ENCODE data around the gene CCDC134.
"Not testable (repeated sequence)": the region's sequence is repeated elsewhere in the genome, so short reads cannot be mapped to it uniquely, and the experiment has no call there.

Gene CCDC134

DNA sequence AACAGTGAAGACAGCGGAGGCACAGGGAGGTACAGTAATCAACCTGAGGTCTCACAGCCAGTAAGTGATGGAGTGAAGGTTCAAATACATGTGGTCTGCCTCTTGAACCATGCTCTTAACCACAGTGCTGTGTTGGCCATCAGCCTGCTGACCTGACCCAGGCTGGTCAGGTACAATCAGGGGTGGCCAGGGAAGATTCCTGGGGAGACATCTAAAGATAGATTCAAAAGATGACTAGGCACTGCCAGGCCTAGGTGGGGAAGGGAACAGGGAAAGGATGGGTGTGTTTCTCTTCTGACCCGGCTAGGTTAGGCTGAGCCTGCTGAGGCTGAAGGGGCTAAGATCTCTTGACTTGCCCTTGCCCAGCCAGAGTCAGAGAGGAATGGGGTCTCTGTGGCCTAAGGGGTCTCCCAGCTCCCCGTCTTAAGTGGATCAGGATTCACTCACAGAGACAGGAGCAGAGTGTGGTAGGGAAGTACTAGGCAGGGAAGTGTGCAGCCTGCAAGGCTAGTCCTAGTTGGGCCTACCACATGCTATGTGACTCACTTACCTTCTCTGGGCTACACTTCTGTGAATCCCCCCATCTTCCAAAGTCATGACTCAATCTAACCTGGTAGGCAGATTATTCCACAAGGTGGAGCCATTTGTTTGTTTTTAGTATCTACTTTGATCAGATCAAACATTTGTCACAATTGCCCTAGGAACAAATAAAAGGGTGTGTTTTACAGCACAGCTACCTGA lies 22.0 kb downstream of the CCDC134 start:
- in situ Hi-C loops (cut with MboI; ENCODE audit: low sequenced_read_pairs): no loop called here

DNA sequence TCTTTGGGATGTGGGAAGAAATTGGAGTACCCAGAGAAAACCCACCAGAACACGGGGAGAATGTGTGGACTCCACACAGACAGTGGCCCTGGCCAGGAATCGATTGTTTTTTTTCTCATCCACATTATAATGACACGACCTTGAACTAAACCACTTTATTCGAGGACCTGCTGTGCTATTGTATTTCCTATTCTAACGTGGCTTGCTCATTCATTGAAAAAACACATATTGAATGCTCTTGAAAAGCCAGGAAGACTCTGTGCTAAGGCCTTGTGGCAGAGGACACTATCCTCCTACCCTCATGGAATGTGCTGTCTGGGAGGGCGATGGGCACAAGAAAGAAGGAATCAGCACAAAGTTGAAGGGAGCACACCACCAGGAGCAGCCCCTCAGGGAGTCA lies 23.3 kb downstream of the CCDC134 start:
- in situ Hi-C loops (cut with MboI; ENCODE audit: low sequenced_read_pairs): no loop called here

DNA sequence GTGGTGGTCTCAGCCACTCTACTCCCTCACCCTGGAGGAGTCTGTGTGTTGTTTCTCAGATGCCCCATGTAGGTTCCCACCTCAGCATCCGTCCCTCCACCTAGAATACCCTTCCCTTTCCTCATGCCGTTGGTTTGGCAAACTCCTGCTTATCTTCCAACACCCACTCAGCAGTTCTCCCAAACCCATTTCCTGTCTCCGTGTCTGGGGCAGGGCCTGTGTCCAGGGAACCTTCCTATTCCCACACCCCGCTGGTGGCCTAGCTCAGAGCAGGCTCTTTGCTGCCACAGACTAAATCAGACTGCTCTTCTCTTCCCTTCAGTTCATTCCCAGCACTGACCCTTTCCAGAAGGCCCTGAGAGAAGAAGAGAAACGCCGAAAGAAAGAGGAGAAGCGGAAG lies 24.9 kb downstream of the CCDC134 start:
- in situ Hi-C loops (cut with MboI; ENCODE audit: low sequenced_read_pairs): no loop called here

DNA sequence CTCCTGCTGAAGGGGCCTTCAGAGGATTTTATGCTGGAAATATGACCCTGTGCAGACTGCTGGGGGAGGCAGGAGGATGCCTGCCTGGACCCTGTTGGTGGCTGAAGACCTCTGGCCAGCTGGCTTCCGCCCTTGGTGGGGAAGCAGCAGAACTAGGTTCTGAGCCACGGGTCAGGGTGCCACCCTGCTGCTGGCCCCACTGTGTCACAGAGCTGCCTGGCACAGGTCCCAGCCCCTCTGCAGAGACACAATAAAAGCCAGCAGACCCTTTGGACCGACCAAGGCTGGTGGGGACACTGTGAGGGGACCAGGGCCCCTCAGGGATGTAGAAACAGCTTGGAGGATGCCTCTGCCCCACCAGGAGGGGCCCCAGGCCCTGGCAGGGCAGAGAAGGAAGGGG lies 25.5 kb downstream of the CCDC134 start:
- in situ Hi-C loops (cut with MboI; ENCODE audit: low sequenced_read_pairs): no loop called here

DNA sequence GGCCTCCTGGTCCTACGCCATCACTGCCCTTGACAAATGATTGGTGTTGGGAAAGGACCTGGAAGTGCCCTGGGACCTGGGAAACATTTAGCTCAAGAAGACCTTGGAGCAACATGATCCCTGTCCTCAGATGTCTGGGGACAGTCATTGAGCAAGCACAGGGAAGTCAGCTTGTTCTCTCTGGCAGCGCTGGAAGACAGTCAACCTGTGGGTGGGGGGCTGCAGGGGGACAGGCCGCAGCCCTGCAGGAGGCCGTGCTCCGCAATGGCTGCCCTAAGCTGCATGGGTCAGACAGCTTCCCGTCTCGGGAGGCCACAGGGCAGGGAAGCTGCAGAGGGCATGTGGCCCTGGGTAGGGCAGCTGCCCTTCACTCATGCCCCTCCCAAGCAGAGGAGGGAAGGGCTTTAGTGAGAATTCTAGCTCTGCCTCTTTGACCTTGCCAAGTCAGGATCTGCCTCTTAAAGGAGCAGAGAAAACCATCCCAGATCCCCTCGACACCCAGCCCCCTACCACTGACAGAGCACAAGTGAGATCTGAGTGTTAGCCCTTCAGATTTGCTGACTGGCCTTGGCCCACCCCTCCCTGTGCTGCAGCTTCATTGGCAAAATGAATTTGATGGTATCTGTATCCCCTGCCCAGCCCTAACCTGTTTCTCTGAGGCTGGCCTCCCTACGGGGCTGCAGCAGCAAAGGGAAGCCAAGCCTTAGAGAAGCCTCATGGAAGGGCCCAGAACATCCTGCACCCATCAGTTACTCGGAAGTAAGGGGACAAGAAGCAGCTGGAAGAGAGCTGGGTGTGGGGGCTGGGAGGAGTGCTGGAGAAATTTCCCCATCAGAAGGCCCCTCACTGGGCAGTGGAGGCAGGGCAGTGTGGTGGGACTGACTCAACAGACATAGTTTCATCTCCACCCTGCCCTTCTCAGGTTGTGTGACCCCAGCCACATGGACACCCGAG lies 26.2 kb downstream of the CCDC134 start:
- in situ Hi-C loops (cut with MboI; ENCODE audit: low sequenced_read_pairs): no loop called here

DNA sequence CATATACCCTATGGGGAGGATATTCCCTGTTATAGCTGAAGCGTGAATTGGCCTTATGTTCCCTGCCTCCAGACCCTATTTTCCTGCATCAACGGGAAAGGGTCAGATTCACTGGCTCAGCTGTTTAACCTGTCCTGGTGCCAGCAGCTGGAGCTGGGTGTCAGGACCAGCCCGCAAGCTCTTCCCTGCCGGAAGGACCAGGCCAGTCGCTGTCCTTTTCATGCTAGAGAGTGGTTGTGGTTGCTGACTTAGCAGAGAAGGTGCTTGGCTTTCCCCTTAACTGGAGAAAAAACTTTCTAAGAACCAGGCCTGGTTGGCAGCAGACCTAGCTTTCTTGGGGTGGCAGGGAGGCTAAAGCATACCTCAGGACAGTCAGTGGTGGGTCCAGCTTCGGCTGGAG lies 27.2 kb downstream of the CCDC134 start:
- in situ Hi-C loops (cut with MboI; ENCODE audit: low sequenced_read_pairs): no loop called here

DNA sequence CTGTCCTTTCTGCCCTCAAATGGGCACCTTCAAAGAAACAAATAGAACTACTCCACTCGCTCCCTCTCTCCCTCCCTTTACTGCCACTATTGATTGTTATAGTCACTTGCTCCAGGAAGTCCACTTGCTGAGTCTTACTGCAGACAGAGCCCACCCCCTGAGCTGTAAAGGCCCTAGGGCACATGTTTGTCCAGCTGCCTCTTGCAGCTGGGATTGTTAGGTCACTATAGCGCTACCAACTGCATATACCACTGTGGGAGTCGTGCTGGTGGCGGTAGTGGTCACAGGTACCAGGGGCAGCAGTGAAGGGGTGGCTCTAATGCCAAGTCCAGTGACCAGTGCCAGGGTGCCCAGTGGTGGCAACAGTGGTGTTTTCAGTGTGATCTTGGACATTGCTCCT lies 28.0 kb downstream of the CCDC134 start:
- in situ Hi-C loops (cut with MboI; ENCODE audit: low sequenced_read_pairs): no loop called here

DNA sequence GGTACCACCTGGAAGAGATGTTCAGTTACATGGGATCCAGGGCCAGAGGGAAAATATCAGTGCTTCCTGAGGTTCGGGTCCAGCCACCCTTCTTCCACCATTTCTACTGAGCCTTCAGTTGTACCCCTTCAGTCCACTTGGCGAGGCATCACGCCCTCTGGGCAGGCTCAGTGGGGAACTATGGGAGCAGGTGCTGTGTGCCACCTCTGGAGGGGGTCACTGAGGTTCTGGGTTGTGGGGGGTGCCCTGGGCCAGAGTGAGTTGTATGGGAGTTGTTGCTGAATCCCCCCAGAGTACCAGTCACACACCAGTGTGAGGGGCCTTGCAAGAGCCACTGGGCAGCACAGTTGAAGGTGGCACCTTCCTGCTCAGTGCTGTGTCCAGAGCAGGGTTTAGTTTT lies 29.7 kb downstream of the CCDC134 start:
- in situ Hi-C loops (cut with MboI; ENCODE audit: low sequenced_read_pairs): no loop called here

DNA sequence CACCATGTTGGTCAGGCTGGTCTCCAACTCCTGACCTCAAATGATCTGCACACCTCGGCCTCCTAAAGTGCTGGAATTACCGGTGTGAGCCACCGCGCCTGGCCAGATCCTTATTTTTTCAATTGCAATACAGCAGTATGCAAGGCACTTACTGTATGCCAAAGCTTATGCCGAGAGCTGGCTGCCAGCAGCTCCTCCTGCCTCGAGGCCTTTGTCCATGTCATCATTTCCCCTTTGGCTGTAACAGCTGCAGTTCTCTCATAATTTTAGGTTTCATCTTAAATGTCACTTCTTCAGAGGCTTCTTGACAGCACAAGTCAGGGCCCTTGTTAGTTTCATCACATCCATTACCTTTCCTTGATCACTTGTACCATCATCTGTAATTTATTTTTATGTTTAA lies 30.9 kb downstream of the CCDC134 start:
- in situ Hi-C loops (cut with MboI; ENCODE audit: low sequenced_read_pairs): no loop called here

DNA sequence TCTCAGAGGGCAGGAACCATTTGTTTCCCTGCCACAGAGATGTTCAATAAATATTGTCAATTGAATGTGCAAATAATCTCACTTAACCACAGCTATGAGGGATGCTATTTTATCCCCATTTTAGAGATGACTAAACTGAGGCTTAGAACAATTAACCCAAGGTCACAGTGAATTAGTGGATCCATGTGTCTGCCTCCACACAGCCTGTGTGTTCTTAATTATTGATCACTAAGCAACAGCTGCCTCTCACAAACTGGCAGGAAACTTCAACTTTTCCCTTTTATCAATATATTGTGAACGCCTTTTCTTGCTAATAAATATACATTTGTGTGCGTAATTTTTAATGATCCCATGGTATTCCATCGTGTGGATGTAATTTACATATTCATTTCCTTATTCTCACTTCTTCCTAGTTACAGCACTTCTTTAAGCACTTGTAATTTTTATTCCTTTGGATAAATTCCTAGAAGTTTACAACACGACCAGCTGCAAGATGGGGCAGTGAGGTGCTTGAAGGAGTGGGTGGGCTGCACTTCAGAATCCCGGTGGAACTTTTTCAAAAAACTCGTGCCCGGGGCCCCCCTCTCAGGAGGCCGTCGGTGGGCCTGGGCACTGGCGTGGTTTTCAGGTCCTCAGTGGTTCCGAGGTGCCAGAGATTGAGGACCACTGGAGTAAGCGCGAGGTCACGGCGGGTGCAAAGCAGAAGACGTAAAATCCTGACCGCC lies 31.5 kb downstream of the CCDC134 start:
- in situ Hi-C loops (cut with MboI; ENCODE audit: low sequenced_read_pairs): no loop called here

DNA sequence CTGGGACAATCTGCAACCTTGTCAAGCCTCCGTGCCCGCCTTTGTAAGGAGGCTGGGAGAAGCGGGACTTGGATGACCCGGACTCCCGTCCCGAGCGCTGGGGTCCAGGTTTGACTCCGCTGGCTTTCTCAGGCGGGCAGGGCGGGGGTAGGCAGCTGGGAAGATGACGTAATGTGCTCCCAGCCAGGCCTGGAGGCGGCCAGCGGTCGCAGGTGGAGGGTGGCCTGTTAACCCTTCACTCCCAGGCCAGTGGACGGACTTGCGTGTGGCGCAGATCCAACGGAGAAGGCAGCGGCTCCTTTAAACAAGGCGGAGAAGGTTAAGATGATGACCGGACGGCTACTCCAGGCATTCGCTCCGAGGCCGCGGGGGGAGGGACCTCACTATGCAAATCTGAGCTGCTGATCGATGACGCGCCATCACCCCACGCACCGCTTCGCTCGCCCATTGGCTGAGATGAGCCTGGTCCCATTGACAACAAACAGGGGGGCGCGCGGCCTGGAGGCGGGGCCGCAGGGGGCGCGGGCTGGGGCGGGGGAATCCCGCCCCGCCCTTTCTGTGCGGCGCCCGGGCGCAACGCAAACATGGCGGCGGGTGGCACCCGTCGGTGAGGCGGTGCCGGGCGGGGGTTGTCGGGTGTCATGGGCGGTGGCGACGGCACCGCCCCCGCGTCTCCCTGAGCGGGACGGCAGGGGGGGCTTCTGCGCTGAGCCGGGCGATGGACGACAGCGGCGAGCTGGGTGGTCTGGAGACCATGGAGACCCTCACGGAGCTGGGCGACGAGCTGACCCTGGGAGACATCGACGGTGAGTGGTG lies 32.3 kb downstream of the CCDC134 start, which contains the start of gene SREBF2:
TSS of gene SREBF2 (plus strand) at position 553 of the 816 bp plus-strand sequence. CDS start at position 719, 166 bp downstream.
- in situ Hi-C loops (cut with MboI; ENCODE audit: low sequenced_read_pairs): no loop called here

DNA sequence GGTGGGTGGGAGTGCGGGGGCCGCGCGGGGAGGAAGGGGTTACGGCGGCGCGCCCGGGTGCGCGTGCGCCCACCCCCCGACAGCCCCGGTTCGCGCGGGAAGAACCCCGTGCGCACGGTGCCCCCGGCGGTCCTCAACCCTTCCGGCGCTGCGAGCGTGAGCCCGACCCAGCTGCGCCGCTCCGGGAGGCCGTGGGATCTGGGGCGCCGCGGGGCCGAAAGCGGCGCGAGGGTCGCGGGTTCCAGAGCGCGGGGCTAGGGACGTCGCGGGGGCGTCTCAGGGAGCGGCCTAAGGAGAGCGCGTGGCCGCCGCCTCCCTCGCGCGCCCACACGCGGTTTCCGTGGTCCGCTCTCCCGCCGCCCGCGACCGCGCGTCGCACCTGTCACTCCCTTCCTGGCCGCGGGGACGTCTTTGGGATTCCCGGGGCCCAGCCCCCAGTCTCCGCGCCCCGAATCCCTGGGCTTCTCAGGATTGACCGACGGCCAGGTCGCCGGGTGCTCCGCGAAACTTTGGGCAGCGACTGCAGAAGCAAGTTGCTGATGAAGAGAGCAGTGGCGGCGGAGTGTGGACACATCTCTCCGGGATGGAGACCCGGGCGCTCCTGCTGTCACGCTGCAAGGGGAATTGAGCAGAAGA lies 33.0 kb downstream of the CCDC134 start:
- in situ Hi-C loops (cut with MboI; ENCODE audit: low sequenced_read_pairs): no loop called here

DNA sequence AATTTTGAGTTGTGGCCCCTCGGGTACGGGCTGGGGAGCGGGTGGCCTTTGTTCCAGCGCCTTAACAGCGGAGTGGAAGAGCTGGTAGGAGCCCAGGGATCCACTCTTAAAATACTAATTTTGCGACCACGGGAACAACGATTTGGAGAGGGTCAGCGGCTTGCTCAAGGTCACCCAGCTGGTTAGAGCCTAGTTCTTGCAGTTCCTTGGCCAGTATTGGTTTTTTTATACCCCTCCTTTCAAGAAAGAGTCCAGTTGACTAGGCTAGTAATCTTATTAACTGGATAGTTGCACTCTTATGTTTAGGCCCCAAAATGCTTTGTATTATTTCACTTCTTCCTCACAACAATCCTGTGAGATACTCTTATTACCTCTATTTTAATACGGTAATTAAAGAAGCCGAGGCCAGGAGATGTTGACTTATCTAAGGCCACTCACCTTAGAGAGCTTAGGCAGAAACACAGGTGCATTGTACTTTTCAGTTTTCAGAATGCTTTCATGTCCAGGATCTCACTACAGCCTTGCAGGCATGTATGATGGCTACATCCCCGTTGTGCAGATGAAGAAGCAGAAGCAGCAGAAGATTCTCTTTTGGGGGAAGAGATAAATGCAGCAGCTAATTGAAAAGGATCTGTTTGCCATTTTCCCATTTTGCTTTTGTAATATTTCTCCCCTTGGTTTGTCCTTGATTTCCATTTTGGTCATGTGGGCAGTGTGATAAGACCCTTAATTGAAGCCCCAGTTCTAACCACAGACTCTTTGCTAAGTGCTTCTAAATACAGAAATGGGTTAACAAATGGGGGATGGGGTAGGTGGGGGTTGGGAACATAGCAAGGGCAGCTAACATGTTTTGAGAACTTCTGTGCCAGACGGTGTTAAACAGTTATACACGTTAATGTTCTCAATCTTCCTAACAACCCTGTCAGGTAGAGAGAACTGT lies 33.8 kb downstream of the CCDC134 start:
- in situ Hi-C loops (cut with MboI; ENCODE audit: low sequenced_read_pairs): no loop called here

DNA sequence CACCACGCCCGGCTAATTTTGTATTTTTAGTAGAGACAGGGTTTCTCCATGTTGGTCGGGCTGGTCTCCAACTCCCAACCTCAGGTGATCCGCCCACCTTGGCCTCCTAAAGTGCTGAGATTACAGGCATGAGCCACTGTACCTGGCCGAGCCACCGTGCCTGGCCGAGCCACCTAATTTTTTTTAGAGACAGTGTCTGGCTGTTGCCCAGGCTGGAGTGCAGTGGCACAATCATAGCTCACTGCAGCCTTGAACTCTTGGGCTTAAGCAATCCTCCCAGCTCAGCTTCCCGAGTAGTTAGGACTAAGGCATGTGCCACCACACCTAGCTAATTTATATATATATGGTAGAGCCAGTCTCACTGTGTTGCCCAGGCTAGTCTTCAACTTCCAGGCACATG lies 35.0 kb downstream of the CCDC134 start:
- in situ Hi-C loops (cut with MboI; ENCODE audit: low sequenced_read_pairs): not testable (repeated sequence)

DNA sequence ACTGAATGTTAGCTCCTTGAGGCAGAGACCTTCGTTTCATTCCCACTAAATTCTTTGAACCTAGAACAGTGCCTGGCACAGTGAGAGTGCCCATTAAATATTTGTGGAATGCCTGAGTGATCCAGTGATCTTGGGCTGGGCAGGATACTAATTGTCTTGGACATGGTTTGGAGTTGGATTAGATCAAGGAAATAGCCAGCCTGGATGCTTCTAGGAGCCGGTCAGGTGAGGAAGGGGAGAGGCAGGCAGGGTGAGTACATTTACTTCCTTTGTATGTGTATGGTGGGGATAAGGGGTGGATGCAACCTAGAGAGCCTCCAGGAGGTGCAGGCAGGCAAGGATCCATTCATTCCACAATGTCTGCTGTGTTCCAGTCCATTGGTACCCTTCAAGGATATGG lies 36.1 kb downstream of the CCDC134 start:
- in situ Hi-C loops (cut with MboI; ENCODE audit: low sequenced_read_pairs): no loop called here

DNA sequence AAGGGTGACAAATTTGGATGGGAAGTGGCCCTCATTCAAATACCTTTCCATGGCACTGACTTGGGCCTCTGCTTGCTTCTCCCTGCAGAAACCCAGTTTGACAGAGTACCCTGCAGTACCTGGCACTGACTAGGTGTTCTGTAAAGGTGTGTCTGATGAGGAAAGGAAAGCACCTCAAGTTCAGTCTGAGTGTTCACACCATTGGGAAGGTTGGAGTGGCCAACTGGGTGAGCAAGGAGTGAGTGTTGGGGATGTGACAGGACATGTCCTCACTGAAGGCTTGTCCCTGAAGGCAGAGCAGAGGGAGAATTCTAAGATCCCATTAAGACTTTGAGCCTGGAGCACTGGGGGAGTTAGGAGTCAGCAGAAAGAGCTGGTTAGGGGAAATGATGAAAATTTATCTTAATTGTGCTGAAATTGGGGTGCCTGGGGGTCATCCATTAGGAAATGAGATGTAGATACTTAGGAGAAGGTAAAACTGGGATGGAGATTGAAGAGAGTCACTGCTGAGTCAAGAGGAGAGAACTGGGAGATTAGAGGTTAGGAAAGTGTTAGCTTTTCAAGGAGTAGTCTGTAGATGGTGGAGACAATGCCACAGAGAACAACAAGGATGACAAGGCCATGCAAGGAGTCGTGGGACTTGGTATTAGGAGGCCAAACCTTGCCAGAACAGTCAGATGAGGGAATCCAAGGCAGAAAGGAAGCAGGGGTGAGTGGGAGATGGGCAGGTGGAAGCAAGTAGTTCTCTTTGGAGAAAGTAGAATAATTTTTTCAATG lies 38.6 kb downstream of the CCDC134 start:
- in situ Hi-C loops (cut with MboI; ENCODE audit: low sequenced_read_pairs): no loop called here

DNA sequence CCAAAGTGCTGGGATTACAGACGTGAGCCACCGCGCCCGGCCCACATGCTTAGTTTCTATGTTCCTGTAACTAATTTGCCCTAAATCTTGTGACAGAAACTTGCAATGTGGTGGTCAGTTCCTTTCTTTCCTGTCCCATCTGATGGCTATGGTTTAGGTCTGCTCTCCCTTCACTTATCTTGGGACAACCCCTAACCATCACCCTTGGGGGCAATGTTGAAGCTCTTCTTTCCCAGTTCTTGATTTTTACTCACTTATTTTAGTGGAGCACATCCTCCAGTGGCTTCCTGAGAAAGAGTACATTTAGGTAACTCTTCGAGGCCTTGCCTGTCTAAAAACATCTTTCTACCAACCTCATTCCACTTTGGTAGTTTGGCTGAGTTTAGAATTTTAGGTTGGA lies 39.7 kb downstream of the CCDC134 start:
- in situ Hi-C loops (cut with MboI; ENCODE audit: low sequenced_read_pairs): no loop called here

DNA sequence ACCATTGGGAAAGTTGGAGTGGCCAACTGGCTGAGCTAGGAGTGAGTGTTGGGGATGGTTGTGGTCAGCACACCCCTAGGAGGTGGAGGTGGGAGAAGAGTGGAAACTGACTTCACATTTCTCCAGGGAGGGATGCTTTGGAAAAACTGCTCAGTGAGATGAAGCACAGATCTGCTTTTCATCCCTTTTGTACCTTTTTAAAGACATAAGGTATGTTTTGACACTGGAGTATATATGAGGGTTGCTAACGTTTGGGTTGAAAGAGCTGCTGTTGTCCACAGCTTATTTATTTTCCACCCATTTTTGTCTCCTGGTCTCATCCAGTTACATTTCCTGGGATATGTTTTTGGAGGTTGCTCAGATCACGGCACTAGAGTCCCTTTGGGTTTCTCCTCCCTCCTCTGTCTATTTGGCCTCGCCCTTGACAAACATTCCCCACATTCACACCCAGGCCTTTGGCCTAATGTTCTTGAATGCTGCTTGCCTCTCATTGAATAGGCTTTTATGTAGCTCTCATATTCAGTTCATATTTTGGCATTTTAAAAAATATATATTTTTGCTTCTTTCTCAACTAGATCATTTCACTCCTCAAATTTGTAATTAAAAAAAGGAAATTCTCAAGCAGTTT lies 40.7 kb downstream of the CCDC134 start:
- in situ Hi-C loops (cut with MboI; ENCODE audit: low sequenced_read_pairs): no loop called here
